Left ventricle myocardium inferior (tissue), 1 donor: ENCODE results near the gene LCN15. TPM values are rescaled to one million over a fixed set of nuclear protein-coding genes. Genes with fewer than 3 reads are reported as not detected.

Experiments used
- DNase-seq: peaks from one replicate; pipeline ENCODE4 v3.0.0-alpha.2; 2020
- H3K27ac ChIP-seq: fragments of 200-600 bp; replicated peaks from 2 replicates; pipeline ENCODE4 v1.8.0; 2021
- H3K27me3 ChIP-seq: fragments of 200-600 bp; 2 replicates; pipeline ENCODE4 v1.8.0; 2021; ENCODE audit warnings: low read depth
- H3K36me3 ChIP-seq: fragments of 200-600 bp; 2 replicates; pipeline ENCODE4 v1.8.0; 2021
- H3K4me1 ChIP-seq: fragments of 200-600 bp; 2 replicates; pipeline ENCODE4 v1.8.0; 2021
- H3K4me3 ChIP-seq: fragments of 200-600 bp; 2 replicates; pipeline ENCODE4 v1.8.0; 2021; ENCODE audit warnings: mild to moderate bottlenecking, moderate library complexity
- H3K9me3 ChIP-seq: fragments of 200-600 bp; replicated peaks from 2 replicates; pipeline ENCODE4 v1.8.0; 2021
- CTCF ChIP-seq: fragments of 200-600 bp; IDR thresholded peaks from 2 replicates; pipeline ENCODE4 v1.8.0; 2021; ENCODE audit warnings: antibody characterized with exemption, mild to moderate bottlenecking, borderline replicate concordance
- intact Hi-C: fragments of 100-400 bp; cut with micrococcal nuclease; formaldehyde crosslinking; loops from one replicate; pipeline ENCODE4 v1.11.0; 2022
- total RNA-seq: library from RNA; stranded (reverse); fragmentation: NEBNext Ultra II Directional; extraction: Animal tissue kit (Norgen Biotek cat#: 25700); gene quantifications from one replicate; pipeline ENCODE4 v1.2.1, GENCODE V29; 2021
- donor health status: DM: no; HTN: yes; CAD: no; lungs with severe emphysema.

LCN15 gene
- total RNA-seq, 1 donor from 2014 or later: 0.41 TPM

GRCh38 chr9:136777359-136777758, 13.0 kb upstream of the LCN15 start:
- H3K4me3 ChIP-seq: no peak overlapping the region
- no peaks in the 10 kb centered on the region for H3K27me3 ChIP-seq
- peaks cover 11% of the 10 kb centered on the region for H3K9me3 ChIP-seq
- intact Hi-C loops: no loop called here
- DNase-seq: no peak
- no peak overlapping the region for H3K27ac ChIP-seq
- TF ChIP-seq CTCF: no peak
- no peaks in the 10 kb centered on the region for H3K36me3 ChIP-seq
- H3K4me1 ChIP-seq: no peaks in the 10 kb centered on the region

- H3K27me3 ChIP-seq: no peaks in the 10 kb centered on the region
- H3K9me3 ChIP-seq: peaks cover 11% of the 10 kb centered on the region
- no peak overlapping the region for H3K4me3 ChIP-seq
- DNase-seq: no peak
- TF ChIP-seq CTCF: no peak
- H3K27ac ChIP-seq: no peak overlapping the region
- H3K36me3 ChIP-seq: no peaks in the 10 kb centered on the region
- intact Hi-C loops: no loop called here
- no peaks in the 10 kb centered on the region for H3K4me1 ChIP-seq
These were observed 12.6 kb upstream of the LCN15 start for GRCh38 chr9:136776947-136777346.

GRCh38 chr9:136775191-136775590, 10.9 kb upstream of the LCN15 start:
- H3K27me3 ChIP-seq: no peaks in the 10 kb centered on the region
- TF ChIP-seq CTCF: no peak
- H3K4me1 ChIP-seq: no peaks in the 10 kb centered on the region
- H3K36me3 ChIP-seq: no peaks in the 10 kb centered on the region
- DNase-seq: no peak
- intact Hi-C loops: no loop called here
- H3K4me3 ChIP-seq: no peak overlapping the region
- no peak overlapping the region for H3K27ac ChIP-seq
- H3K9me3 ChIP-seq: peaks cover 11% of the 10 kb centered on the region

GRCh38 chr9:136774416-136775045, 10.2 kb upstream of the LCN15 start:
- intact Hi-C loops: no loop called here
- peaks cover 11% of the 10 kb centered on the region for H3K9me3 ChIP-seq
- TF ChIP-seq CTCF: no peak
- H3K27me3 ChIP-seq: no peaks in the 10 kb centered on the region
- no peak overlapping the region for H3K27ac ChIP-seq
- H3K4me3 ChIP-seq: no peak overlapping the region
- no peak for DNase-seq
- H3K4me1 ChIP-seq: no peaks in the 10 kb centered on the region
- H3K36me3 ChIP-seq: no peaks in the 10 kb centered on the region

- no peaks in the 10 kb centered on the region for H3K4me1 ChIP-seq
- no peaks in the 10 kb centered on the region for H3K36me3 ChIP-seq
- no peak for DNase-seq
- intact Hi-C loops: no loop called here
- no peak overlapping the region for H3K27ac ChIP-seq
- no peak overlapping the region for H3K4me3 ChIP-seq
- H3K9me3 ChIP-seq: peaks cover 11% of the 10 kb centered on the region
- no peak for TF ChIP-seq CTCF
- H3K27me3 ChIP-seq: no peaks in the 10 kb centered on the region
These were observed 9.2 kb upstream of the LCN15 start for GRCh38 chr9:136773386-136774044.
